HG02981 (cell line): ENCODE measurements around the gene MAPK6.
A peak's percentile ranks its signal among the peaks of the same experiment; 100 is the strongest.
"Not testable (repeated sequence)": the region's sequence is repeated elsewhere in the genome, so short reads cannot be mapped to it uniquely, and the experiment has no call there.

Experiments used
- ATAC-seq: cut with Tn5 transposase; IDR thresholded peaks from one replicate; pipeline ENCODE4 v1.9.1; 2021; ENCODE audit warnings: mild to moderate bottlenecking, moderate library complexity; ENCODE audit not compliant: unreplicated experiment

MAPK6 gene

GRCh38 chr15:52018693-52019393 lies at the start of gene MAPK6:
TSS of gene MAPK6 (plus strand) at chr15:52019219. CDS start at chr15:52046461, 27,242 bp downstream.
- ATAC-seq, result peak; percentile 73

- ATAC-seq, result no peak
Observed at GRCh38 chr15:51969728-51970127, 49.3 kb upstream of the MAPK6 start.

GRCh38 chr15:51970132-51970817 lies 48.7 kb upstream of the MAPK6 start:
- ATAC-seq, result no peak

- ATAC-seq, result peak; percentile 16
Observed at GRCh38 chr15:51971032-51971374, 48.0 kb upstream of the MAPK6 start.

GRCh38 chr15:51971375-51972133 lies 47.5 kb upstream of the MAPK6 start, which contains the start of gene LEO1:
TSS of gene LEO1 (minus strand) at chr15:51971778. CDS start at chr15:51971745, 33 bp downstream.
- peak; percentile 83 for ATAC-seq

- no peak for ATAC-seq
Observed at GRCh38 chr15:51973220-51973619, 45.8 kb upstream of the MAPK6 start.

- ATAC-seq, result no peak
Observed at GRCh38 chr15:51973775-51974174, 45.2 kb upstream of the MAPK6 start.

- ATAC-seq, result peak; percentile 94
Observed at GRCh38 chr15:51982013-51982769, 36.8 kb upstream of the MAPK6 start.

GRCh38 chr15:51982770-51983103 lies 36.3 kb upstream of the MAPK6 start:
- ATAC-seq, result no peak

GRCh38 chr15:51991141-51991540 lies 27.9 kb upstream of the MAPK6 start:
- ATAC-seq, result no peak

- no peak for ATAC-seq
Observed at GRCh38 chr15:51992953-51993352, 26.1 kb upstream of the MAPK6 start.

- no peak for ATAC-seq
Observed at GRCh38 chr15:52002351-52002750, 16.7 kb upstream of the MAPK6 start.

- not testable (repeated sequence) for ATAC-seq
Observed at GRCh38 chr15:52003089-52003488, 15.9 kb upstream of the MAPK6 start.

- ATAC-seq, result no peak
Observed at GRCh38 chr15:52003710-52004109, 15.3 kb upstream of the MAPK6 start.

GRCh38 chr15:52004806-52005205 lies 14.2 kb upstream of the MAPK6 start:
- ATAC-seq, result no peak

GRCh38 chr15:52005748-52006701 lies 13.0 kb upstream of the MAPK6 start:
- ATAC-seq, result peak; percentile 62

GRCh38 chr15:52006702-52007340 lies 12.2 kb upstream of the MAPK6 start:
- ATAC-seq, result peak; percentile 33

GRCh38 chr15:52008359-52008697 lies 10.7 kb upstream of the MAPK6 start:
- ATAC-seq, result no peak

- peak; percentile 28 for ATAC-seq
Observed at GRCh38 chr15:52008698-52009434, 10.2 kb upstream of the MAPK6 start.
